HG02678 (cell line): ENCODE measurements around the gene ERMAP.
A peak's percentile ranks its signal among the peaks of the same experiment; 100 is the strongest.

ENCODE experiments used
- ATAC-seq: cut with Tn5 transposase; IDR thresholded peaks from one replicate; pipeline ENCODE4 v1.9.1; 2021; ENCODE audit warnings: mild to moderate bottlenecking, moderate library complexity; ENCODE audit not compliant: unreplicated experiment

ERMAP gene

GRCh38 chr1:42816585-42817439 lies at the start of gene ERMAP, which contains the start of gene SVBP:
ERMAP (plus strand) TSS chr1:42817122; CDS start chr1:42830449, 13,327 bp downstream.
SVBP (minus strand) TSS chr1:42817397; CDS start chr1:42816544, 853 bp downstream.
- ATAC-seq, result peak; percentile 89

DNA sequence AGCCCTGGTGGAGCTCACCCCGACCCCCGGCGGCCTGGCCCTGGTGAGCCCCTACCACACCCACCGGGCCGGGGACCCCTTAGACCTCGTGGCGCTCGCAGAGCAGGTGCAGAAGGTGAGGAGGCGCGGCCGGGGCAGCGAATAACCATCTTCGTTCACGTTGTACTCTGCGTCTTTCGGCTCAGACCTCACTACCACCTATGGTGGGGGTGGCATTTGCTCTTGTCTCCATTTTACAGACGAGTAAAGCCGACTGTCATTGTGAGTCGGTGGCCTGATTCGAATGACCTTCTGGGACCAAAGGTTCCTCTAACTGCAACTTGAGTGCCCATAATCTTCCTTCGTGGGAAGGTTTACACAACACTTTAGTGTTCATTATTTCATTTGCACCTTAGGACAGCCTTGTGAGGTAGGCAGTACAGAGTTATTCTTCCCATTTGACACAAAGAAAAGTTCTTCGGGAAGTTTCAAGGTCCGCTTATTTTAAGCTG lies 49.4 kb upstream of the ERMAP start:
- ATAC-seq, result peak; percentile 3

DNA sequence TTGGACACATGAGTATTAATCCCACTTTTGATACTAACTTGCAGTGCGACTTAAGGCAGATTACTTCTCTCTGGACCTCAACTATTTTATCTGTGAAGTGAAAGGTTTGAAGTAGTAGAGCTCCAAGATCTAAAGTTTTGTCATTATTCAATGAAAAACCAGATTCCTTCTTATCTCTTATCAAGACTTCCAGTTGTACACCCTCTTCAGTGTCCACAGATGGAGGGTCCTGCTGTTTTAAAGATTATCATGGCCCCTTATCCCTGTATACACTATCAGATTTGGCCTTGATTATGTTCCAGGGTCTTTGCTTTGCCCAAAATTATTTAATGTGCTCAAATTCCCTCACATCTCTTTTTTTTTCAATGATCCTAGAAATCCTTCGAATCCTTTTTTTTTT lies 48.8 kb upstream of the ERMAP start:
- ATAC-seq, result no peak

DNA sequence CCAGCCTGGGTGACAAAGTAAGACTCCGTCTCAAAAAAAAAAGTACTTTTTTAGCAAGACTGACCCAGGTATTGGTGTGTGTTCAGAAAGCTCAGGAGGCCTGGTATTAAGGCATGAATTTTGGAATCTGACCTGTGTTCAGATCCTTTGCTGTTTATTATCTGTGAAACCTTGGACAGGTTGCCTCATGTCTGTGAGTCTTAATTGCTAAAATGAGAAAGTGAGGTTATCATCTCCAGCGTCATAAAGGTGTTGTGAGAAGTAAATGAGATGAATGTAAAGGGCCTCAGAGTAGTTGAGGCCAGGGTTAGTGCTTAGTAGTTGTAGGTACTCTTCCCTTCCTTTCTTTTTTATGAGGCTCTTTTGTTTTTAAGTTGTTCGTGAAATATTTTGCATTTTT lies 47.1 kb upstream of the ERMAP start:
- no peak for ATAC-seq

DNA sequence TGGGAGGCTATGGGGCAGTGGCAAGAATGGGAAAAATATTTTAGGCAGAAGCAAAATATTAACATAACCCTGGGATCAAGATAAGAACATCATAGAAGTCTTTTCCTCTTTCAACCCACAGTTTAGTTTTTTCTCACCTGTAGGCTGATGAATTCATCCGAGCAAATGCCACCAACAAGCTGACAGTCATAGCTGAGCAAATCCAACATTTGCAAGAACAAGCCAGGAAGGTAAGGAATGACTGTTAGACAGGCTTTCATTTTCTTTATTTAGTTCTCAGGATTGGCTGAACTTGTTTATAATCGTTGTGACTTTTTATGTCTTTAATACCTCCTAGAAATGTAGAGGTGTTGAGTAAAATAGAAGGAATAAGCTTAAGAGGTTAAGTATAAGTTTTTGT lies 43.5 kb upstream of the ERMAP start:
- ATAC-seq, result no peak

- no peak for ATAC-seq
Observed at GRCh38 chr1:42774928-42775526, 41.9 kb upstream of the ERMAP start.

- no peak for ATAC-seq
Observed at GRCh38 chr1:42776502-42776901, 40.4 kb upstream of the ERMAP start.

DNA sequence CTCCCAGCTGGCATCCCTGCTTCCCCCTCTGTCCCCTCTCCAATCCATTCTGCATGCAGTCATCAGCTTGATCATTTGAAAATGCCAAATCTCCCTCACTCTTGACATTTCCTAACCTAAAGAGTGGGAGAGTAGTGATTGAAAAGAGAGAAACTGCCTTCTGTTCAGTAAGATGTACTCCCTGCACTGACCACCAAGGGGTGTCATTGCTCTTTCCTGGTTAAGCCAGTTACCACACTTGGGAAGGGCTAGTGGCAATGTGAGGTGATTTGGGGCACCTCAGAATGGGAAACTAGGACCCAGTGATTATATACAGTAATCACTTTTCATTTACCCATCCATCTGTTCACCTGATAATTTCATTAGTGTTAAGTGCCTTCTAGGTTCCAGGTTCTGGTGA lies 39.1 kb upstream of the ERMAP start:
- ATAC-seq, result no peak

DNA sequence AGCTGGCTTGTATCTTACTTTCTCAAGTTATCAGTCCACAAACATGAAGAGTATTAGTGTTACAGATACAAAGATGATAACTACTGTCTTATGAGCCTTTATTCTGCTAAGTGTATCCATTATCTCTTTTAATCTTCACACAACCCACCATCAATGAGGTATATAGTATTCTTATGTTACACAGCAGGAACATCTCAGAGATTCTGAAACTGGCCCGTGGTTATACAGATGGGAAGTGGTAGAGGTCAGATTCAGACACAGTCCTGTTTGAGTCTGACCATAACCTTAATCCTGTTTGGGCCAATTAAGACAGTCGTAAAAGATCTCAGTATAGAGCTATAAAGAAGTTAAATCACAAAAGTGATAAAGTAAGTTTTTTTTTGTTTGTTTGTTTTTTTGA lies 37.2 kb upstream of the ERMAP start:
- ATAC-seq, result no peak

DNA sequence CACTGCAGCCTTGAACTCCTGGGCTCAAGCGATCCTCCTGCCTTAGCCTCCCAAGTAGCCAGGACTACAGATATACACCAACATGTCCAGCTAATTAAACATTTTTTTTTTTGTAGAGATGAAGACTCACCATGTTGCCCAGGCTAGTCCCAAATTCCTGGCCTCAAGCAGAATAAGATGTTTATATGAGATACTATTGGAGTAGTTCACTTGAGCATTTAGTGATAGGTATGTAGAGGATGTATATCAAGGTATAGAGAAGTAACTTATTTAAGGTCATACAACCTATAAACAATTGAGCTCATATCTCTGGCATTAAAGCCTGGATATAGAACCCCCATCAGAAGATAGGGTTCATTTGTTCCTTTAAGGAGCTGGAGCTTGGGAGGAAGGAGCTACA lies 36.7 kb upstream of the ERMAP start:
- ATAC-seq, result no peak

GRCh38 chr1:42783092-42783491 lies 33.8 kb upstream of the ERMAP start:
- no peak for ATAC-seq

- ATAC-seq, result no peak
Observed at GRCh38 chr1:42784547-42784945, 32.4 kb upstream of the ERMAP start.

DNA sequence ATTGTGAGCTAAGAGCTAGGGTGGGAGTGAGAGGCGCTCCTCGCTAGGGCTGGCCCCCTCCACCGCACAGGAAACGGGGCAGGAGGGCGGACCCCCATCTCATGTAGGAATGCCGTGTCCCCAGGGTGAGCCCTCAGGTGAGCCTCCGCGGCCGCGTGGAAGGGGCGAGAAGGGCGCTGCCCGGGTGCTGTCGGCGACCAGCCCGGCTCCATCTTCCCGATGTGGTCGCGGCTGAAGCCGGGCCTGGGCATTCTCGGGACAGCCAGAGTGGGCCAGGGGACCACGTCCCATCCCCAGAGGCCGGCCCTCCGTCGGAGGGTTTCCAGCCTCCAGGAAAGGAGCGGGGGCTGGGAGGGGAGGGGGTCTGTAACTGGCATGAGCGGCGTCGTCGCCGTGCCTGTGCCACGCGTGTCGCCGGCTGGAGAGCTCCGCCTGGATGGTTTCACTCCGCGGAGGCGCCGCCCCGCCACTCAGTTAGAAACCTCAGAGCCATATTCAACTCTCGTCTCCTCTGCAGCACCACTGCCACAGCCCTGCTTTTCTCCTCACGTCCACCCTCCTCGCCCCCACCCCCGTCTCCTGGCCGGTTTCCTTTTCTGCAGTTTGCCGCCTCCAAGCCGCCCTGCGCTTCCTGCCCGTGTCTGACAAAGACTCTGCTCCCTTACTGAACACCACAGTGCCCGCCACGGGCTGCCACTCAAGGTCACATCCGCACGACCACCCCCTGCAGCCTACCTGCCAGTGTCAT lies 31.8 kb upstream of the ERMAP start, which contains the start of gene TMEM269:
TSS of gene TMEM269 (plus strand) at position 46 of the 748 bp plus-strand sequence. CDS start 4,903 bp downstream, outside the sequence.
- ATAC-seq, result no peak

- ATAC-seq, result no peak
Observed at GRCh38 chr1:42786097-42786496, 30.8 kb upstream of the ERMAP start.

GRCh38 chr1:42788021-42788420 lies 28.9 kb upstream of the ERMAP start:
- ATAC-seq, result no peak

- no peak for ATAC-seq
Observed at GRCh38 chr1:42793824-42794223, 23.1 kb upstream of the ERMAP start.

- no peak for ATAC-seq
Observed at GRCh38 chr1:42797414-42797813, 19.5 kb upstream of the ERMAP start.

DNA sequence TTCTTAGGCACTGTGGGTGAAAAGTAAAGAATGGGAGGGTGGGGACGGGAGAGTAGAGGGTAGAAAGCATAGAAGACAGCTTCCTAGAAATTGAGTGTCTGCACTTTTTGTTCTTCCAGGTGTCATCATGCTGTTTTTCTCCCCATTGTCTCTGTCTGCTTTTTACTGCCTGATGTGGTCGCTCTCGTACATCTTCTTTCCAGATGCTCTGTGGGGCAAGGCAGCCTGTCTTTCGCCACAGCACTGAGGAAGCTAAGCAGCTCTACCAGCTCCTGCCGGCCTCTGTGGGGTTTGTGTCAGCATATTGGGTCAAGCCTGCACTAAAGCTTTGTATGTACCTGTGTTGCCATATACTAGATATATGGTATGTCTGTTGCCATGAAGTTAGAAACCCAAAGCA lies 18.9 kb upstream of the ERMAP start:
- ATAC-seq, result no peak

GRCh38 chr1:42801832-42802473 lies 15.0 kb upstream of the ERMAP start:
- no peak for ATAC-seq

DNA sequence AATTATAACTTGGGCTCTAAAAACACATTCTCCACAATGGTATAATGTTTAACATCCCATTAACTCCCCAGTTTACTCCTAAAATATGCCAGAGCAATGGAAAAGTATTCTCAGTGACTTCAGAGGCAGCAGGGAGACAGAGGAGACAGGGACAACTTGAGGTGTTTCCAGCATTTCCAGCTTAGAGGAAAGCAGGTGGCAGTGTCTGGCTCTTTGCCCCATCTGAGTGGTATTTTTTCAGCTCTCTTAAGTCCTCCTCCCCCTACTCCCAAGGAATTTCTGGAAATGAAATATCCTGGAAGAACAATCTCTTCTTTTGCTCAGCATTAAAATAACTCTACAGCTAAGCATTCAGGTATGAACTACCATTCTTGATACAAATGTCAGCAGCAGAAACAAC lies 10.8 kb upstream of the ERMAP start:
- no peak for ATAC-seq

- ATAC-seq, result no peak
Observed at GRCh38 chr1:42806593-42806992, 10.3 kb upstream of the ERMAP start.
